ENCODE measurements around the gene MPZL2. TPM values are rescaled to one million over a fixed set of nuclear protein-coding genes. Genes with fewer than 3 reads are reported as not detected.
A peak's percentile ranks its signal among the peaks of the same experiment; 100 is the strongest.

The MPZL2 gene
- total and polyA plus RNA-seq, 2 of the 13 experiments (the other 11 are each of a cell fraction or from before 2014, with no cell fraction given): 27.9 to 53.7 TPM

DNA sequence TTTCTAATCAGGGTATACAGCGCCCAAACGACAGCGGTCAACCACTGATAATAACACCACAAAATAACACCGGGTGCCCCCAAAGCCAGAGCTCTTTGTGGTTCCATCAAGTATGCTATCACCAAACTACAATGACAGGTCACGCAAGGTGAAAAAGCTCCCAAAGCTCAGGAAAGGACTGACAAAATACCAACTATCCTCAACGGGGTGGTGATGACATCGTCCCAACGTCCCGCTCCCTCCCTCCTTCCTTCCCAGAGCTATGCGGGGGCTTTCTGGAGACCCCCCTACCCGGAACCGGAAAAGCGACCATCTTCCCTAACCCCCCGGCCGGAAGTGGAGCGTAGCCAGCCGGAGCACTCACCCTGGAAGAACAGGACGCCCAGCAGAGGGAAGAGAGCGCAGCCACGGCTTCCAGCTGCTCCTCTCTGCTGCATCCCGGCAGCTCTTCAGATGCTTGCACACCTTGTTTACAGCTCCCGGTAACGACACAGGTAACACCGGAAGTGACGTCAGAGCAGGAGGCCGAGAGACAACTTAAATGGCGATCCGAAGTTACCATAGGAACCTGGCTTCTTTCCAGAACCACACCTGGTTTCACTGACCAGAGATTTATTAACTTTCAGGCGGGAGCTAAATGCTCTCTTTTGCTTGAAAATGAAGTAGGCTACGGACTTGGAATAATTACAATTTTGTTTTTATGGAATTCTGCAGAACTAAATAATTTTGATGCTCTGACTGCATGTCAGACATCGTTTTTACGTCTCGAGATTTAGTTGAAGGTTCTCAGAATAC lies 12.0 kb downstream of the MPZL2 start, which contains the start of gene MPZL3 (continued):
- no peak for TF ChIP-seq DDIT3 (CRISPR knock-in tag; IDR thresholded peaks at IDR 0.05)
- TF ChIP-seq ZNF574 (CRISPR knock-in tag; IDR thresholded peaks at IDR 0.05): peak; percentile 87
- TF ChIP-seq NFIC (IDR thresholded peaks at IDR 0.05; ENCODE audit: low read length): peak; percentile 70
- TF ChIP-seq ZMAT3 (CRISPR knock-in tag; conservative IDR thresholded peaks at IDR 0.05): no peak
- TF ChIP-seq, protein P1, sequence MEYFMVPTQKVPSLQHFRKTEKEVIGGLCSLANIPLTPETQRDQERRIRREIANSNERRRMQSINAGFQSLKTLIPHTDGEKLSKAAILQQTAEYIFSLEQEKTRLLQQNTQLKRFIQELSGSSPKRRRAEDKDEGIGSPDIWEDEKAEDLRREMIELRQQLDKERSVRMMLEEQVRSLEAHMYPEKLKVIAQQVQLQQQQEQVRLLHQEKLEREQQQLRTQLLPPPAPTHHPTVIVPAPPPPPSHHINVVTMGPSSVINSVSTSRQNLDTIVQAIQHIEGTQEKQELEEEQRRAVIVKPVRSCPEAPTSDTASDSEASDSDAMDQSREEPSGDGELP (IDR thresholded peaks at IDR 0.05; ENCODE audit: borderline replicate concordance, low read depth): peak; percentile 53; the same call in 1 of the 2 replicates
- TF ChIP-seq, protein P2, sequence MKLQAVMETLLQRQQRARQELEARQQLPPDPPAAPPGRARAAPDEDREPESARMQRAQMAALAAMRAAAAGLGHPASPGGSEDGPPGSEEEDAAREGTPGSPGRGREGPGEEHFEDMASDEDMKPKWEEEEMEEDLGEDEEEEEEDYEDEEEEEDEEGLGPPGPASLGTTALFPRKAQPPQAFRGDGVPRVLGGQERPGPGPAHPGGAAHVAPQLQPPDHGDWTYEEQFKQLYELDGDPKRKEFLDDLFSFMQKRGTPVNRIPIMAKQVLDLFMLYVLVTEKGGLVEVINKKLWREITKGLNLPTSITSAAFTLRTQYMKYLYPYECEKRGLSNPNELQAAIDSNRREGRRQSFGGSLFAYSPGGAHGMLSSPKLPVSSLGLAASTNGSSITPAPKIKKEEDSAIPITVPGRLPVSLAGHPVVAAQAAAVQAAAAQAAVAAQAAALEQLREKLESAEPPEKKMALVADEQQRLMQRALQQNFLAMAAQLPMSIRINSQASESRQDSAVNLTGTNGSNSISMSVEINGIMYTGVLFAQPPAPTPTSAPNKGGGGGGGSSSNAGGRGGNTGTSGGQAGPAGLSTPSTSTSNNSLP (IDR thresholded peaks at IDR 0.05; ENCODE audit: low read depth, low read length): no peak
- no peak for TF ChIP-seq ZNF558 (CRISPR knock-in tag; IDR thresholded peaks at IDR 0.05; ENCODE audit: borderline replicate concordance)
- TF ChIP-seq, protein P3, sequence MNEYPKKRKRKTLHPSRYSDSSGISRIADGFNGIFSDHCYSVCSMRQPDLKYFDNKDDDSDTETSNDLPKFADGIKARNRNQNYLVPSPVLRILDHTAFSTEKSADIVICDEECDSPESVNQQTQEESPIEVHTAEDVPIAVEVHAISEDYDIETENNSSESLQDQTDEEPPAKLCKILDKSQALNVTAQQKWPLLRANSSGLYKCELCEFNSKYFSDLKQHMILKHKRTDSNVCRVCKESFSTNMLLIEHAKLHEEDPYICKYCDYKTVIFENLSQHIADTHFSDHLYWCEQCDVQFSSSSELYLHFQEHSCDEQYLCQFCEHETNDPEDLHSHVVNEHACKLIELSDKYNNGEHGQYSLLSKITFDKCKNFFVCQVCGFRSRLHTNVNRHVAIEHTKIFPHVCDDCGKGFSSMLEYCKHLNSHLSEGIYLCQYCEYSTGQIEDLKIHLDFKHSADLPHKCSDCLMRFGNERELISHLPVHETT (CRISPR knock-in tag; conservative IDR thresholded peaks at IDR 0.05): peak; percentile 71; the same call in 1 of the 2 replicates
- peak; percentile 79; the same call in 1 of the 2 replicates for TF ChIP-seq ZBTB38 (CRISPR knock-in tag; IDR thresholded peaks at IDR 0.05)
- TF ChIP-seq ETV5 (CRISPR knock-in tag; IDR thresholded peaks at IDR 0.05; ENCODE audit: borderline replicate concordance): peak; percentile 82
- TF ChIP-seq, protein P4, sequence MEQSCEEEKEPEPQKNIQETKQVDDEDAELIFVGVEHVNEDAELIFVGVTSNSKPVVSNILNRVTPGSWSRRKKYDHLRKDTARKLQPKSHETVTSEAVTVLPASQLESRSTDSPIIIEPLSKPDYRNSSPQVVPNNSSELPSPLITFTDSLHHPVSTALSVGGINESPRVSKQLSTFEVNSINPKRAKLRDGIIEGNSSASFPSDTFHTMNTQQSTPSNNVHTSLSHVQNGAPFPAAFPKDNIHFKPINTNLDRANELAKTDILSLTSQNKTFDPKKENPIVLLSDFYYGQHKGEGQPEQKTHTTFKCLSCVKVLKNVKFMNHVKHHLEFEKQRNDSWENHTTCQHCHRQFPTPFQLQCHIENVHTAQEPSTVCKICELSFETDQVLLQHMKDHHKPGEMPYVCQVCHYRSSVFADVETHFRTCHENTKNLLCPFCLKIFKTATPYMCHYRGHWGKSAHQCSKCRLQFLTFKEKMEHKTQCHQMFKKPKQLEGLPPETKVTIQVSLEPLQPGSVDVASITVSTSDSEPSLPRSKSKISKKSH (CRISPR knock-in tag; IDR thresholded peaks at IDR 0.05; ENCODE audit: borderline replicate concordance): peak; percentile 82; the same call in 1 of the 2 replicates
- TF ChIP-seq HIVEP1 (CRISPR knock-in tag; IDR thresholded peaks at IDR 0.05): peak; percentile 47; the same call in 1 of the 2 replicates
- TF ChIP-seq SIX4 (CRISPR knock-in tag; IDR thresholded peaks at IDR 0.05): 0 out of 2 replicates have a peak, but pooled peaks have one; percentile 24
- TF ChIP-seq FOXA1 (IDR thresholded peaks at IDR 0.05): no peak
- peak; percentile 70 for TF ChIP-seq FOXA1 (CRISPR knock-in tag; IDR thresholded peaks at IDR 0.05)
- no peak for TF ChIP-seq ZNF12 (CRISPR knock-in tag; IDR thresholded peaks at IDR 0.05)
